Umbilical cord (tissue), 2 donors: ENCODE results near the gene STX8. TPM values are rescaled to one million over a fixed set of nuclear protein-coding genes. Genes with fewer than 3 reads are reported as not detected.
"Not testable (repeated sequence)": the region's sequence is repeated elsewhere in the genome, so short reads cannot be mapped to it uniquely, and the experiment has no call there.

ENCODE experiments used
- DNase-seq: peaks from one replicate; pipeline ENCODE4 v3.0.0-alpha.2; 2015; ENCODE audit warnings: low spot score
- total RNA-seq: library from RNA; depleted of rRNA; stranded (reverse); fragments of >200 nt; gene quantifications from one replicate; pipeline ENCODE4 v1.2.3, GENCODE V29; 2014; ENCODE audit warnings: low replicate concordance; ENCODE audit not compliant: insufficient read depth

STX8 gene
- total RNA-seq, 1 donor from 2014 or later: 75.8 TPM

- DNase-seq: peak; percentile 68
These were observed 232.1 kb downstream of the STX8 start for GRCh38 chr17:9343516-9343915.

GRCh38 chr17:9342225-9342624 is 233.4 kb downstream of the STX8 start:
- DNase-seq: no peak

- DNase-seq: no peak
These were observed 235.7 kb downstream of the STX8 start for GRCh38 chr17:9339958-9340357.

GRCh38 chr17:9339482-9339881 is 236.1 kb downstream of the STX8 start:
- not testable (repeated sequence) for DNase-seq

GRCh38 chr17:9336817-9337216 is 238.8 kb downstream of the STX8 start:
- no peak for DNase-seq

GRCh38 chr17:9334536-9335446 is 240.8 kb downstream of the STX8 start:
- no peak for DNase-seq

- DNase-seq: no peak
These were observed 243.5 kb downstream of the STX8 start for GRCh38 chr17:9332132-9332494.

GRCh38 chr17:9331279-9332131 is 244.1 kb downstream of the STX8 start:
- DNase-seq: no peak

- DNase-seq: no peak
These were observed 244.9 kb downstream of the STX8 start for GRCh38 chr17:9330611-9331271.

- DNase-seq: no peak
These were observed 245.5 kb downstream of the STX8 start for GRCh38 chr17:9330141-9330540.

GRCh38 chr17:9329251-9329921 is 246.2 kb downstream of the STX8 start:
- DNase-seq: no peak

- no peak for DNase-seq
These were observed 250.8 kb downstream of the STX8 start for GRCh38 chr17:9324864-9325263.

- DNase-seq: no peak
These were observed 253.3 kb downstream of the STX8 start for GRCh38 chr17:9322326-9322725.

GRCh38 chr17:9321890-9322289 is 253.7 kb downstream of the STX8 start:
- no peak for DNase-seq

GRCh38 chr17:9315360-9315759 is 260.3 kb downstream of the STX8 start:
- no peak for DNase-seq

GRCh38 chr17:9313346-9313745 is 262.3 kb downstream of the STX8 start:
- DNase-seq: no peak

GRCh38 chr17:9309216-9309615 is 266.4 kb downstream of the STX8 start:
- no peak for DNase-seq

GRCh38 chr17:9308069-9308468 is 267.6 kb downstream of the STX8 start:
- DNase-seq: peak; percentile 10

- no peak for DNase-seq
These were observed 268.2 kb downstream of the STX8 start for GRCh38 chr17:9307313-9307998.

GRCh38 chr17:9306086-9306485 is 269.5 kb downstream of the STX8 start:
- DNase-seq: no peak

- no peak for DNase-seq
These were observed 275.9 kb downstream of the STX8 start for GRCh38 chr17:9299695-9300094.
